Keratinocyte (primary cell): ENCODE results near the gene TRPM3. TPM values are rescaled to one million over a fixed set of nuclear protein-coding genes. Genes with fewer than 3 reads are reported as not detected.

Source experiments
- DNase-seq: peaks from one replicate; pipeline ENCODE4 v3.0.0-alpha.2; 2011; ENCODE audit warnings: low read depth, missing footprints, low spot score
- FAIRE-seq: peaks from 2 replicates; lab custom pipeline; 2011; peaks lifted over from hg19 to GRCh38; lab: Jason Lieb, UNC
- H2AFZ ChIP-seq: 2 replicates; pipeline ENCODE4 v1.6.0; 2012; ENCODE audit warnings: low read length, control low read depth, inconsistent platforms; ENCODE audit not compliant: control insufficient read depth
- H3K27ac ChIP-seq: 2 replicates; pipeline ENCODE4 v1.5.1; 2011; ENCODE audit warnings: low read length; ENCODE audit not compliant: control insufficient read depth, insufficient read depth
- H3K27me3 ChIP-seq: 3 replicates; pipeline ENCODE4 v1.6.0; 2011; ENCODE audit warnings: low read length; ENCODE audit not compliant: control insufficient read depth, insufficient read depth; ENCODE audit errors: extremely low read depth
- H3K36me3 ChIP-seq, 2 experiments: 2 replicates in 1 of 2; 3 replicates in 1 of 2; pipeline ENCODE4 v1.5.1; 2011; ENCODE audit warnings: low read length in 2 of 2, mild to moderate bottlenecking in 1 of 2; ENCODE audit not compliant: control insufficient read depth in 2 of 2, insufficient read depth in 2 of 2; ENCODE audit errors: extremely low read depth in 1 of 2
- H3K4me1 ChIP-seq: 3 replicates; pipeline ENCODE4 v1.5.1; 2011; ENCODE audit warnings: low read length; ENCODE audit not compliant: control insufficient read depth, insufficient read depth; ENCODE audit errors: extremely low read depth
- H3K4me2 ChIP-seq: 3 replicates; pipeline ENCODE4 v1.6.0; 2011; ENCODE audit warnings: low read depth, low read length; ENCODE audit not compliant: control insufficient read depth, insufficient read depth; ENCODE audit errors: extremely low read depth
- H3K4me3 ChIP-seq, 3 experiments: fragments of 200-600 bp in 1 of 3; sonication (generic) in 1 of 3; 2 replicates in 2 of 3; 3 replicates in 1 of 3; pipeline ENCODE4 v1.5.1; 2011 to 2016; ENCODE audit warnings: low read length in 3 of 3, mild to moderate bottlenecking in 3 of 3, control low read depth in 2 of 3, inconsistent platforms in 1 of 3, low read depth in 1 of 3, mixed read lengths in 1 of 3, mixed run types in 1 of 3, moderate library complexity in 1 of 3; ENCODE audit not compliant: control insufficient read depth in 2 of 3, insufficient read depth in 2 of 3; ENCODE audit errors: extremely low read depth in 1 of 3
- H3K79me2 ChIP-seq: 2 replicates; pipeline ENCODE4 v1.6.0; 2012; ENCODE audit warnings: low read length; ENCODE audit not compliant: control insufficient read depth, insufficient read depth
- H3K9ac ChIP-seq: 3 replicates; pipeline ENCODE4 v1.6.0; 2011; ENCODE audit warnings: low read length; ENCODE audit not compliant: control insufficient read depth, insufficient read depth; ENCODE audit errors: extremely low read depth
- H3K9me1 ChIP-seq: 3 replicates; pipeline ENCODE4 v1.6.0; 2011; ENCODE audit warnings: low read length; ENCODE audit not compliant: control insufficient read depth, insufficient read depth; ENCODE audit errors: extremely low read depth
- H3K9me3 ChIP-seq: 2 replicates; pipeline ENCODE4 v1.5.1; 2012; ENCODE audit warnings: low read depth, low read length; ENCODE audit not compliant: control insufficient read depth
- H4K20me1 ChIP-seq: 3 replicates; pipeline ENCODE4 v1.6.0; 2011; ENCODE audit warnings: low read length; ENCODE audit not compliant: control insufficient read depth, insufficient read depth; ENCODE audit errors: extremely low read depth
- EZH2 ChIP-seq: IDR thresholded peaks from one replicate; pipeline ENCODE4 v1.6.1; 2012; ENCODE audit warnings: inconsistent platforms, mild to moderate bottlenecking, low read length, moderate library complexity
- dilution Hi-C: fragments of 300-500 bp; cut with MboI; formaldehyde crosslinking; loops from one replicate; pipeline ENCODE4 v1.7.0; 2020; ENCODE audit warnings: low sequenced_read_pairs; ENCODE audit not compliant: extremely low pct_ligation_motif_present
- polyA plus RNA-seq, 5 experiments: library from polyadenylated mRNA; depleted of rRNA in 3 of 5; stranded (reverse) in 3 of 5; stranded (forward) in 1 of 5; unstranded in 1 of 5; fragments of >200 nt; gene quantifications; 1 replicate in 1 of 5; 2 replicates in 3 of 5; 3 replicates in 1 of 5; pipeline versions ENCODE4 v1.2.1 to v1.2.3, GENCODE V29; 2011 to 2012; ENCODE audit warnings: missing spikeins in 2 of 5, low read depth in 1 of 5, low replicate concordance in 1 of 5
- TF ChIP-seq, protein P1 (sequence below), 3 experiments: IDR thresholded peaks in 1 of 3; conservative IDR thresholded peaks in 1 of 3; optimal IDR thresholded peaks in 1 of 3; 2 replicates in 2 of 3; 3 replicates in 1 of 3; pipeline versions ENCODE3 to v1.5.1; 2011; ENCODE audit warnings: low read length in 3 of 3, mild to moderate bottlenecking in 3 of 3, moderate library complexity in 2 of 3, control low read depth in 1 of 3, inconsistent platforms in 1 of 3; ENCODE audit not compliant: insufficient read depth in 2 of 3; ENCODE audit errors: extremely low read depth in 1 of 3

The TRPM3 gene
- polyA plus RNA-seq, 1 donor (not counting 4 experiments of a cell fraction or from before 2014, with no cell fraction given) = 0.03 TPM

- Histone ChIP-seq H3K4me3 (no peak overlapping the region), H3K9me1 (no peaks in the 10 kb centered on the region), H4K20me1 (no peaks in the 10 kb centered on the region), H3K27me3 (no peaks in the 10 kb centered on the region), H3K79me2 (no peaks in the 10 kb centered on the region), H3K9ac (no peak overlapping the region), H3K9me3 (no peaks in the 10 kb centered on the region), H3K4me1 (peaks cover 10% of the 10 kb centered on the region), H3K36me3 (no peaks in the 10 kb centered on the region), H3K27ac (no peak overlapping the region), H2AFZ (no peak overlapping the region), H3K4me2 (no peak overlapping the region)
- TF ChIP-seq, protein P1, sequence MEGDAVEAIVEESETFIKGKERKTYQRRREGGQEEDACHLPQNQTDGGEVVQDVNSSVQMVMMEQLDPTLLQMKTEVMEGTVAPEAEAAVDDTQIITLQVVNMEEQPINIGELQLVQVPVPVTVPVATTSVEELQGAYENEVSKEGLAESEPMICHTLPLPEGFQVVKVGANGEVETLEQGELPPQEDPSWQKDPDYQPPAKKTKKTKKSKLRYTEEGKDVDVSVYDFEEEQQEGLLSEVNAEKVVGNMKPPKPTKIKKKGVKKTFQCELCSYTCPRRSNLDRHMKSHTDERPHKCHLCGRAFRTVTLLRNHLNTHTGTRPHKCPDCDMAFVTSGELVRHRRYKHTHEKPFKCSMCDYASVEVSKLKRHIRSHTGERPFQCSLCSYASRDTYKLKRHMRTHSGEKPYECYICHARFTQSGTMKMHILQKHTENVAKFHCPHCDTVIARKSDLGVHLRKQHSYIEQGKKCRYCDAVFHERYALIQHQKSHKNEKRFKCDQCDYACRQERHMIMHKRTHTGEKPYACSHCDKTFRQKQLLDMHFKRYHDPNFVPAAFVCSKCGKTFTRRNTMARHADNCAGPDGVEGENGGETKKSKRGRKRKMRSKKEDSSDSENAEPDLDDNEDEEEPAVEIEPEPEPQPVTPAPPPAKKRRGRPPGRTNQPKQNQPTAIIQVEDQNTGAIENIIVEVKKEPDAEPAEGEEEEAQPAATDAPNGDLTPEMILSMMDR (optimal IDR thresholded peaks at IDR 0.05 in 1 of 3, IDR thresholded peaks at IDR 0.05 in 1 of 3, conservative IDR thresholded peaks at IDR 0.05 in 1 of 3; ENCODE audit: extremely low read depth in 1 of 3, insufficient read depth in 2 of 3, low read length in 3 of 3) = no peak
- no peak for TF ChIP-seq EZH2
- no peak for FAIRE-seq
- dilution Hi-C loops = no loop called here
- DNase-seq = no peak
Observed at GRCh38 chr9:70573308-70573707, 548.1 kb downstream of the TRPM3 start.

- Histone ChIP-seq H4K20me1 (no peaks in the 10 kb centered on the region), H3K9ac (no peak overlapping the region), H3K27ac (no peak overlapping the region), H3K4me3 (no peak overlapping the region), H3K36me3 (no peaks in the 10 kb centered on the region), H3K9me1 (no peaks in the 10 kb centered on the region), H3K27me3 (no peaks in the 10 kb centered on the region), H2AFZ (no peak overlapping the region), H3K4me2 (no peak overlapping the region), H3K4me1 (no peaks in the 10 kb centered on the region), H3K79me2 (no peaks in the 10 kb centered on the region), H3K9me3 (no peaks in the 10 kb centered on the region)
- DNase-seq = no peak
- no peak for TF ChIP-seq EZH2
- TF ChIP-seq, protein P1 (optimal IDR thresholded peaks at IDR 0.05 in 1 of 3, IDR thresholded peaks at IDR 0.05 in 1 of 3, conservative IDR thresholded peaks at IDR 0.05 in 1 of 3; ENCODE audit: extremely low read depth in 1 of 3, insufficient read depth in 2 of 3, low read length in 3 of 3) = no peak
- FAIRE-seq = no peak
- dilution Hi-C loops = no loop called here
Observed at GRCh38 chr9:70571258-70571657, 550.2 kb downstream of the TRPM3 start.
